Endothelial cell of umbilical vein (primary cell): ENCODE results near the gene MINDY4B. TPM values are rescaled to one million over a fixed set of nuclear protein-coding genes. Genes with fewer than 3 reads are reported as not detected.
"Not testable (repeated sequence)": the region's sequence is repeated elsewhere in the genome, so short reads cannot be mapped to it uniquely, and the experiment has no call there.

Experiments used
- BruUV-seq: library from RNA; stranded (reverse); fragments of 400-500 nt; replicated peaks from 2 replicates; lab custom pipeline; 2021; lab: Mats Ljungman, UMichigan
- CTCF ChIA-PET: fragments of 300-600, 350-600 bp; sonication (Branson Sonifier 250); formaldehyde crosslinking; loops from one replicate; lab custom pipeline; 2021; ENCODE audit warnings: antibody characterized with exemption, inconsistent platforms; lab: Charles Lee
- POLR2A ChIA-PET: fragments of 300-600, 350-600 bp; sonication (Branson Sonifier 250); formaldehyde crosslinking; loops from one replicate; lab custom pipeline; 2021; ENCODE audit warnings: antibody characterized with exemption, inconsistent platforms; lab: Charles Lee
- DNase-seq: peaks from one replicate; pipeline ENCODE4 v3.0.0-alpha.2; 2011; ENCODE audit warnings: low read depth, low spot score
- FAIRE-seq: peaks from 2 replicates; lab custom pipeline; 2011; peaks lifted over from hg19 to GRCh38; lab: Jason Lieb, UNC
- H2AFZ ChIP-seq: 2 replicates; pipeline ENCODE4 v1.6.0; 2012; ENCODE audit warnings: low read depth, low read length, control low read depth, inconsistent platforms
- H3K27ac ChIP-seq: 2 replicates; pipeline ENCODE4 v1.5.1; 2011; ENCODE audit warnings: low read depth, mild to moderate bottlenecking, control low read depth, low read length, moderate library complexity; ENCODE audit not compliant: insufficient read depth
- H3K27me3 ChIP-seq, 2 experiments: 2 replicates each; pipeline versions ENCODE4 v1.6.0 to v1.6.1; 2011; ENCODE audit warnings: low read length in 2 of 2, mixed read lengths in 1 of 2; ENCODE audit not compliant: control insufficient read depth in 2 of 2, insufficient read depth in 2 of 2
- H3K36me3 ChIP-seq, 2 experiments: 2 replicates in 1 of 2; 3 replicates in 1 of 2; pipeline ENCODE4 v1.5.1; 2011; ENCODE audit warnings: low read length in 2 of 2, mild to moderate bottlenecking in 1 of 2, moderate library complexity in 1 of 2; ENCODE audit not compliant: control insufficient read depth in 2 of 2, insufficient read depth in 2 of 2; ENCODE audit errors: extremely low read depth in 1 of 2
- H3K4me1 ChIP-seq: 3 replicates; pipeline ENCODE4 v1.5.1; 2011; ENCODE audit warnings: mild to moderate bottlenecking, low read length; ENCODE audit not compliant: control insufficient read depth, insufficient read depth; ENCODE audit errors: extremely low read depth
- H3K4me2 ChIP-seq: 2 replicates; pipeline ENCODE4 v1.6.1; 2011; ENCODE audit warnings: low read length, control low read depth, mixed read lengths; ENCODE audit not compliant: insufficient read depth
- H3K4me3 ChIP-seq, 3 experiments: fragments of 200-600 bp in 1 of 3; sonication (generic), shearing (Covaris generic) in 1 of 3; replicated peaks in 1 of 3; 2 replicates each; pipeline ENCODE4 v1.5.1; 2011 to 2016; ENCODE audit warnings: control low read depth in 3 of 3, low read length in 3 of 3, mild to moderate bottlenecking in 2 of 3, inconsistent platforms in 1 of 3, low read depth in 1 of 3, moderate library complexity in 1 of 3; ENCODE audit not compliant: insufficient read depth in 1 of 3
- H3K79me2 ChIP-seq: 2 replicates; pipeline ENCODE4 v1.6.0; 2012; ENCODE audit warnings: low read length, inconsistent platforms; ENCODE audit not compliant: control insufficient read depth, insufficient read depth
- H3K9ac ChIP-seq: replicated peaks from 2 replicates; pipeline ENCODE3; 2011; ENCODE audit warnings: low read length, control low read depth; ENCODE audit not compliant: insufficient read depth; ENCODE audit errors: extremely low read depth
- H3K9me1 ChIP-seq: replicated peaks from 3 replicates; pipeline ENCODE4 v1.6.0; 2011; ENCODE audit warnings: mild to moderate bottlenecking, low read length; ENCODE audit not compliant: control insufficient read depth, insufficient read depth; ENCODE audit errors: extremely low read depth
- H3K9me3 ChIP-seq: replicated peaks from 2 replicates; pipeline ENCODE4 v1.5.1; 2012; ENCODE audit warnings: low read length, inconsistent platforms; ENCODE audit not compliant: control insufficient read depth, insufficient read depth
- H4K20me1 ChIP-seq: replicated peaks from 2 replicates; pipeline ENCODE3; 2011; ENCODE audit warnings: mild to moderate bottlenecking, low read length; ENCODE audit not compliant: control insufficient read depth, insufficient read depth; ENCODE audit errors: extremely low read depth
- CTCF ChIP-seq, 2 donors: IDR thresholded peaks; 1 replicate in 1 of 2; 2 replicates in 1 of 2; pipeline ENCODE4 v1.5.1; 2011; ENCODE audit warnings: low read length in 2 of 2, mild to moderate bottlenecking in 2 of 2, moderate library complexity in 2 of 2, control low read depth in 1 of 2, inconsistent platforms in 1 of 2, low read depth in 1 of 2; ENCODE audit not compliant: insufficient read depth in 1 of 2; ENCODE audit errors: extremely low read depth in 1 of 2
- EZH2 ChIP-seq: IDR thresholded peaks from 2 replicates; pipeline ENCODE4 v1.6.1; 2012; ENCODE audit warnings: borderline replicate concordance, low read depth, mild to moderate bottlenecking, moderate library complexity, low read length, inconsistent platforms; ENCODE audit not compliant: severe bottlenecking
- FOS ChIP-seq: IDR thresholded peaks from 2 replicates; pipeline ENCODE4 v1.6.1; 2011; ENCODE audit warnings: mild to moderate bottlenecking, low read length, moderate library complexity, borderline replicate concordance; ENCODE audit not compliant: insufficient read depth
- GATA2 ChIP-seq: IDR thresholded peaks from 2 replicates; pipeline ENCODE4 v1.7.0; 2011; ENCODE audit warnings: low read depth, mild to moderate bottlenecking, moderate library complexity, mixed read lengths, low read length; ENCODE audit not compliant: insufficient read length, insufficient read depth
- JUN ChIP-seq: IDR thresholded peaks from 2 replicates; pipeline ENCODE4 v1.6.1; 2011; ENCODE audit warnings: borderline replicate concordance, low read depth; ENCODE audit not compliant: insufficient read length, insufficient read depth
- MAX ChIP-seq: IDR thresholded peaks from 2 replicates; pipeline ENCODE4 v1.6.1; 2011; ENCODE audit not compliant: insufficient read depth, insufficient read length
- MYC ChIP-seq: IDR thresholded peaks from one replicate; pipeline ENCODE4 v1.6.1; 2011; ENCODE audit warnings: mild to moderate bottlenecking, low read depth, low read length
- POLR2A ChIP-seq: IDR thresholded peaks from 2 replicates; pipeline ENCODE4 v1.6.1; 2012; ENCODE audit warnings: low read depth, mild to moderate bottlenecking, control low read depth, low read length
- POLR2AphosphoS5 ChIP-seq: IDR thresholded peaks from 2 replicates; pipeline ENCODE4 v1.6.1; 2012; ENCODE audit warnings: low read depth, mild to moderate bottlenecking, control low read depth, low read length, moderate library complexity; ENCODE audit not compliant: insufficient read depth
- dilution Hi-C: fragments of 300-500 bp; cut with MboI; formaldehyde crosslinking; loops from one replicate; pipeline ENCODE4 v1.15.0; 2019; ENCODE audit warnings: low sequenced_read_pairs; ENCODE audit not compliant: extremely low pct_ligation_motif_present
- intact Hi-C: fragments of 100-400 bp; cut with micrococcal nuclease; formaldehyde crosslinking; loops from one replicate; pipeline ENCODE4 v1.10.0; 2022
- polyA plus RNA-seq, 4 experiments: library from polyadenylated mRNA; depleted of rRNA in 3 of 4; stranded (reverse) in 3 of 4; unstranded in 1 of 4; fragments of >200 nt; gene quantifications; 2 replicates each; pipeline versions ENCODE4 v1.2.1 to v1.2.3, GENCODE V29; 2011 to 2012; ENCODE audit warnings: missing spikeins in 1 of 4
- total RNA-seq: library from RNA; stranded (reverse); gene quantifications from 2 replicates; pipeline ENCODE4 v1.2.3, GENCODE V29; 2021

Gene MINDY4B
- total and polyA plus RNA-seq, 2 donors (not counting 3 experiments of a cell fraction or from before 2014, with no cell fraction given): not detected

GRCh38 chr3:150867434-150867833 lies 37.8 kb downstream of the MINDY4B start:
- H3K36me3 ChIP-seq: no peaks in the 10 kb centered on the region
- CTCF ChIA-PET: interaction anchor here (1.8 kb wide), 1 partner anchor 146 kb away, joined by 6 read pairs; no protein-coding TSS in a partner anchor
- H3K9me1 ChIP-seq: no peaks in the 10 kb centered on the region
- FAIRE-seq (no peak), DNase-seq (no peak)
- no peaks in the 10 kb centered on the region for H4K20me1 ChIP-seq
- H3K4me2 ChIP-seq: no peak overlapping the region
- POLR2A ChIA-PET: no interaction called here
- no peaks in the 10 kb centered on the region for H3K4me1 ChIP-seq
- intact Hi-C loops (loop anchor here (5.0 kb wide), 1 partner anchor 280 kb away; no protein-coding TSS in a partner anchor), dilution Hi-C loops (no loop called here)
- no peak overlapping the region for H3K9ac ChIP-seq
- no peak overlapping the region for H3K4me3 ChIP-seq
- H3K27ac ChIP-seq: no peak overlapping the region
- BruUV-seq: no TSS peak
- no peaks in the 10 kb centered on the region for H3K9me3 ChIP-seq
- H3K27me3 ChIP-seq: peaks cover 0 to 6% of the 10 kb centered on the region in 2 experiments
- H3K79me2 ChIP-seq: no peaks in the 10 kb centered on the region
- TF ChIP-seq EZH2 (no peak), POLR2A (no peak), POLR2AphosphoS5 (no peak), MAX (no peak), CTCF (IDR thresholded peaks at IDR 0.05; ENCODE audit: extremely low read depth in 1 of 2, insufficient read depth in 1 of 2, low read depth in 1 of 2, low read length in 2 of 2) (no peak), JUN (no peak), FOS (no peak), GATA2 (no peak), MYC (no peak)
- no peak overlapping the region for H2AFZ ChIP-seq

- intact Hi-C loops: loop anchor here (2.0 kb wide), 1 partner anchor 273 kb away; no protein-coding TSS in a partner anchor
- H3K4me2 ChIP-seq, BruUV-seq, FAIRE-seq, H3K79me2 ChIP-seq, POLR2A ChIA-PET, H3K36me3 ChIP-seq, H3K27ac ChIP-seq, H3K9ac ChIP-seq, H3K9me3 ChIP-seq, H4K20me1 ChIP-seq, dilution Hi-C loops, H3K9me1 ChIP-seq, H3K4me1 ChIP-seq, H2AFZ ChIP-seq, DNase-seq, H3K4me3 ChIP-seq, H3K27me3 ChIP-seq: not testable (repeated sequence)
- CTCF ChIA-PET: interaction anchor here (1.0 to 1.8 kb wide), 4 partner anchors 75 to 143 kb away, joined by 3 to 52 read pairs (median 28); partner anchors contain the start of gene SIAH2
Measured at GRCh38 chr3:150863921-150864320, 41.3 kb downstream of the MINDY4B start.
